Colon (tissue), 2 donors: ENCODE data around the gene TENT4B.

Experiments used
- FAIRE-seq: peaks from 2 replicates; lab custom pipeline; 2012; peaks lifted over from hg19 to GRCh38; lab: Jason Lieb, UNC
- donor health status: control.
- donor health status: control.

TENT4B gene

GRCh38 chr16:50272111-50272571, 119.0 kb downstream of the TENT4B start:
- no peak for FAIRE-seq

GRCh38 chr16:50272687-50273381, 119.7 kb downstream of the TENT4B start:
- no peak for FAIRE-seq

- no peak for FAIRE-seq
Observed at GRCh38 chr16:50273382-50273690, 120.2 kb downstream of the TENT4B start.

GRCh38 chr16:50273888-50274325, 120.8 kb downstream of the TENT4B start:
- no peak for FAIRE-seq

GRCh38 chr16:50274326-50275097, 121.4 kb downstream of the TENT4B start:
- FAIRE-seq: no peak

- no peak for FAIRE-seq
Observed at GRCh38 chr16:50275098-50275415, 122.0 kb downstream of the TENT4B start.

GRCh38 chr16:50275428-50276325, 122.6 kb downstream of the TENT4B start:
- no peak for FAIRE-seq

- FAIRE-seq: no peak
Observed at GRCh38 chr16:50276326-50276640, 123.2 kb downstream of the TENT4B start.

- FAIRE-seq: no peak
Observed at GRCh38 chr16:50276801-50277555, 123.9 kb downstream of the TENT4B start.

- FAIRE-seq: no peak
Observed at GRCh38 chr16:50278251-50278650, 125.1 kb downstream of the TENT4B start.

- no peak for FAIRE-seq
Observed at GRCh38 chr16:50279504-50279865, 126.4 kb downstream of the TENT4B start.

GRCh38 chr16:50280932-50281331, 127.8 kb downstream of the TENT4B start:
- no peak for FAIRE-seq
